ENCODE data around the gene C1QL1. TPM values are rescaled to one million over a fixed set of nuclear protein-coding genes. Genes with fewer than 3 reads are reported as not detected.
A peak's percentile ranks its signal among the peaks of the same experiment; 100 is the strongest.
"Not testable (repeated sequence)": the region's sequence is repeated elsewhere in the genome, so short reads cannot be mapped to it uniquely, and the experiment has no call there.

C1QL1 gene
- polyA plus RNA-seq, 1 donor from 2014 or later, result not detected

GRCh38 chr17:44959821-44960531 lies 8.1 kb downstream of the C1QL1 start:
- H3K36me3 Mint-ChIP-seq, result peaks cover 2% of the 10 kb centered on the region
- peaks cover 0 to 2% (median 0%) of the 10 kb centered on the region in 3 donors for H3K4me1 Mint-ChIP-seq
- no peak overlapping the region for H3K27ac Mint-ChIP-seq
- peaks cover 52% of the 10 kb centered on the region for H3K27me3 Mint-ChIP-seq
- H3K9me3 Mint-ChIP-seq, result no peaks in the 10 kb centered on the region
- peak overlapping the region in 1 of 4 donors; percentile 38 for H3K4me3 Mint-ChIP-seq

- Mint-ChIP-seq H3K27ac (no peak overlapping the region), H3K36me3 (no peaks in the 10 kb centered on the region), H3K4me1 (peaks cover 0 to 2% (median 0%) of the 10 kb centered on the region in 3 donors), H3K9me3 (no peaks in the 10 kb centered on the region), H3K4me3 (no peak overlapping the region), H3K27me3 (peaks cover 36% of the 10 kb centered on the region)
Measured at GRCh38 chr17:44956998-44957981, 10.8 kb downstream of the C1QL1 start.

DNA sequence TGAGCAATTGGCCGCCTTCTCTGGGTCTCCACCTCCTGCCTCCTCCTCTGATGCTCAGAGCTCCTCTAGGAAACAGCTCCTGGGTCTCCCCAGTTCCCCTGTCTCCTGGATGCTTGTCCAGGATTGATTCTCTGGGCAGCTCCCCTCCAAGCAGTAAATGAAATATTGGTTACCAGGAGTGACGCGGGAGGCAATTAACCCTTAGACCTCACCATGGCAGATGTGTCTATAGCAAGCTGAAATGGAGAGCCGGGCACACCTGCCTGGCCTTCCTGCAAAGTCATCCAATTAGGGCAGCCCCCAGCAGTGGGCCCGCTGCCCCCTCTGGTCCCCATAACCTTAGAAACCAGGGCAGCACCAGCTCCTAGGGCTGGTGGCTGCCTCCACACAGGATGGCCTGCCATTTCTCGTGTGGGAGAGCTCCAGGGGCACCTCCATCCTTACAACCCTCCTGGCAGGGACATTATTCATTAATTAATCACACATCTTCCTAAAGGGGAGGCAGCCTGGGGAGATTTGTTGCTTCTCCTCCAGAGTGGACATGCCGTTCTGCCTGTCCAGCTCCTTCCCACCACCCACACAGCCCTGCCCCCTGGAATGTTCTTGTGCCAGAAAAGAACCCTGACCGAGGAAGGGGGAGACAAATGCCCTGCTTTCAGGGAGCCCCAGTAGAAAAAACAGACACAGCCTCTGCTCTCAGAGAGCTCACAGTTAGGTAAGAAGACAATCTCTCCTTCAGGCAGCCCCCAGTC lies 12.3 kb downstream of the C1QL1 start:
- Mint-ChIP-seq H3K4me1 (peaks cover 0 to 2% (median 0%) of the 10 kb centered on the region in 3 donors), H3K9me3 (no peaks in the 10 kb centered on the region), H3K27me3 (peaks cover 29% of the 10 kb centered on the region)

DNA sequence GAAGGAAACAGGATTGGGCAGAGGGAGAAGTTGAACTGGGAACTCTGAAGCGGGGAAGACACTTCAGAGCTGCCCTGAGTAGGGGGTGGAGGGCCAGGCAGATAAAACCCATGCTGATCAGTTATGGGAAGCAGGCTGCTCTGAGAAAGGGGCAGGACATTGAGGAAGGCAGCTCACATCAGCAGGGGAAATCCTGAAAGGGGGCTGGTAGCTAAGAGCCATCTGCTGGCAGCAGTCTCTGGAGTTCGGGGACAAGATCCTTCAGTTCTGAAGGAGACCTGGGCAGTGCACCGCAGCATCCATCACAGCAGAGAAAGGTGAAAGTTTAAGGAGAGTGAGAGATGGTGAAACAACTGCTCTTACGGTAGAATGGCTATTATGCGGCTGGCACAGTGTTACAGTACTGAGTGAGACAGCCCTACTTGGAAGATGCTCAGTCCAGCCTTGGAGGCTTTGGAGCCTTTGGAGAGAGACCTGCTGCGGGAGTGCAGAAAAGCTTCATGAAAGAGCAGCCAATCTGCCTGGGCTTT lies 15.1 kb downstream of the C1QL1 start:
- Mint-ChIP-seq H3K4me3 (no peak overlapping the region), H3K4me1 (peaks cover 0 to 2% (median 0%) of the 10 kb centered on the region in 3 donors), H3K36me3 (no peaks in the 10 kb centered on the region), H3K27me3 (peaks cover 7% of the 10 kb centered on the region), H3K9me3 (no peaks in the 10 kb centered on the region), H3K27ac (no peak overlapping the region)

More for the DNA sequence above, 12.3 kb downstream of the C1QL1 start:
- no peaks in the 10 kb centered on the region for H3K36me3 Mint-ChIP-seq
- no peak overlapping the region for H3K27ac Mint-ChIP-seq
- no peak overlapping the region for H3K4me3 Mint-ChIP-seq

DNA sequence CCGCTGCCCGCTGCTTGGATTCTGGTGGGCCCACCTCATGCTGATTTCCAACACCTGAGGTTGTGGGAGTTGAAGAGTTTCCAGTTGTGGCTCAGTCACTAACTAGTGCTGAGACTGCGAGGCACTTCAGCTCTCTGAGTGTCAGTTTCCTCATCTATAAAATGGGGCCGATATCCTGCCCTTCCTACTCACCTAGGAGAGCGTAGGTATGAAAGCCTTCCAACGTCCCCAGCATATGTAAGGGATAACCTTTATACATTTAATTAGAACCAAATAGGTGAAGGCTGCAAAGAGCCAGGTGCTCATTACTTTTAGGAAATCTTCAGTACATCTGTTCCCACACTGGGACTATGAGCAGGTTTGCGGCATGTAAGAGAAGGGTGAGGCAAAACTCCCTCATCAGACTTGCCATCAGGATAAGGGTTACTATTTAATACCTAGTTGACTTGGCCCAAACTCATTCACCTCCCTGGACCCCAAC lies 19.7 kb downstream of the C1QL1 start:
- Mint-ChIP-seq H3K9me3 (no peaks in the 10 kb centered on the region), H3K4me3 (peak overlapping the region; percentile 78 to 100 (median 94)), H3K27ac (peak overlapping the region; percentile 8 to 95 (median 87)), H3K36me3 (no peaks in the 10 kb centered on the region), H3K4me1 (peaks cover 0 to 7% (median 4%) of the 10 kb centered on the region in 3 donors), H3K27me3 (peaks cover 4% of the 10 kb centered on the region)

DNA sequence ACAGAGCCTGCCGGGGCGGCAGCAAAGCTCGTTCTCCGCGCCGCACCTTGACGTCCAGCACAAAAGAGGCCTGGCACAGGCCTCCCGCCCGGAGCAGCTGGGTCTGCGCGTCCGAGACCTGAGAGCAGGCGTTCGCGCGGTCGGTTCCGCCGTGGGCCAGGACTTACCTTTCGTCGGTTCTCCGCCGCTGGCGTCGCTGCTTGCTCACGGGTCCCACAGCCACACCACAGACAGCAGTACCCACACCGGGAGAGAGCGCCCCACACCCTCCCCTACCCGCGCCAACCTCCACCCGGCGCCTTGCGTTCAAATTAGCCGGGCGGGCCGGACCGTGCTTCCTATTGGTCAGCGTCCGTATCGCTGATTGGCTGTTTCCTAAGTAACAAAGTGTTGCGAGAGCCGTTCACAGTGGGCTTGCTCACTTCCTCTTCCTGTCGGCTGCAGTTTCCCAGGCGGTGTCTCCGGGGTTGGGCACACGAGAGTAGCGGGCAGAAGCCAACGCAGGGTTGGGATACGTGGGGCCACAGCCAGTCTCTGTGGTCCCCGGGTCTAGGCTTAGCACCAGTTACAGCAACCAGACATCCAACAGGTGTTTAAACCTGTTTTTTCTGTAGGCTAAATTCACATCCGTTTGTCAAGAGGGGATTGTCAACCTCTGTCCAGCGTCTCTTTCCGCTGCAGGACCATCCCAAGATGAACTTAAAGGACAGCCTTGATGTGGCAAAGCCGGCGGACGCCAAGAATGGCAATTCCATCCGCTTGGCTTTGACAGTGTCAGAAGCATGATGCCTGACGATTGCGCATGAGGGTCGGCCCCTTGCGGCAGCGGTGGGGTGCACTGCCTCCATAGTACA lies 20.4 kb downstream of the C1QL1 start, which contains the start of gene KIF18B:
TSS of gene KIF18B (minus strand) at position 313 of the 854 bp plus-strand sequence. CDS start 11,429 bp downstream, outside the sequence.
- peaks cover 0 to 7% (median 4%) of the 10 kb centered on the region in 3 donors for H3K4me1 Mint-ChIP-seq
- no peaks in the 10 kb centered on the region for H3K9me3 Mint-ChIP-seq
- H3K36me3 Mint-ChIP-seq, result no peaks in the 10 kb centered on the region
- H3K4me3 Mint-ChIP-seq, result peak within 1 kb of the TSS; percentile 78 to 100 (median 94)
- H3K27ac Mint-ChIP-seq, result peak within 1 kb of the TSS; percentile 56 to 95 (median 87)
- H3K27me3 Mint-ChIP-seq, result peaks cover 4% of the 10 kb centered on the region

DNA sequence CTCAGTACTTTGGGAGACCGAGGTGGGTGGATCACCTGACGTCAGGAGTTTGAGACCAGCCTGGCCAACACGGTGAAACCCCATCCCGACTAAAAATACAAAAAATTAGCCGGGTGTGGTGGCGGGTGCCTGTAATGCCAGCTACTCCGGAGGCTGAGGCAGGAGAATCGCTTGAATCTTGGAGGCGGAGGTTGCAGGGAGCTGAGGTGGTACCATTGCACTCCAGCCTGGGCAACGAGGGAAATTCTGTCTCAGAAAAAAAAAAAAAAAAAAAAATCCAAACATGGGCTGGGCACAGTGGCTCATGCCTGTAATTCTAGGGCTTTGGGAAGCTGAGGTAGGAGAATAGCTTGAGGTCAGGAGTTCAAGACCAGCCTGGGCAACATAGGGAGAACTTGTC lies 22.5 kb downstream of the C1QL1 start:
- H3K36me3 Mint-ChIP-seq, H3K4me3 Mint-ChIP-seq, H3K27me3 Mint-ChIP-seq, H3K9me3 Mint-ChIP-seq, H3K27ac Mint-ChIP-seq, H3K4me1 Mint-ChIP-seq: not testable (repeated sequence)

DNA sequence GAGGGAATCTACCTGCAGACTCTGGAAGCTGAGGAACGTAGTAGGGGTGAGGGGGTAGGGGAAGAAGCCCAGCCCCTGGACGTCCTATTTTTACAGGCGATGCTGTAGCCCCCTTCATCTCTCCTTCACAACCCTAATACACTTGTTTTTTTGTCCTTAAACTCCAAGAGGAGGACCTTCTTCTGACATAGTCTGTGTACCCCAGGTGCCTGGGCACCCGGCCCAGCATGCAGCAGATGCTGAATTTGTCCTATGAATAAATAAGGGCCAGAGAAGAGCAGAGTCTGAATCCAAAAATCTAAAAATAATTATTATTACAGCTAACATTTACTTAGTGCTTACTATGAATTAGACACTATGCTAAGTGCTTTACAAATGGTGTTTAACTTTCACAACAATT lies 25.6 kb downstream of the C1QL1 start:
- no peak overlapping the region for H3K4me3 Mint-ChIP-seq
- no peak overlapping the region for H3K27ac Mint-ChIP-seq
- peaks cover 4% of the 10 kb centered on the region for H3K27me3 Mint-ChIP-seq
- peaks cover 1 to 4% (median 2%) of the 10 kb centered on the region in 3 donors for H3K9me3 Mint-ChIP-seq
- H3K36me3 Mint-ChIP-seq, result no peaks in the 10 kb centered on the region
- H3K4me1 Mint-ChIP-seq, result peaks cover 0 to 2% (median 0%) of the 10 kb centered on the region in 3 donors

- Mint-ChIP-seq H3K4me3 (no peak overlapping the region), H3K27ac (no peak overlapping the region)
Measured at GRCh38 chr17:44941712-44942331, 26.3 kb downstream of the C1QL1 start.

GRCh38 chr17:44940768-44941167 lies 27.3 kb downstream of the C1QL1 start:
- no peak overlapping the region for H3K27ac Mint-ChIP-seq
- H3K4me3 Mint-ChIP-seq, result no peak overlapping the region
- H3K4me1 Mint-ChIP-seq, result no peaks in the 10 kb centered on the region
- no peaks in the 10 kb centered on the region for H3K36me3 Mint-ChIP-seq
- no peaks in the 10 kb centered on the region for H3K27me3 Mint-ChIP-seq
- peaks cover 1 to 4% (median 2%) of the 10 kb centered on the region in 3 donors for H3K9me3 Mint-ChIP-seq

More at GRCh38 chr17:44941712-44942331, 26.3 kb downstream of the C1QL1 start:
- Mint-ChIP-seq H3K36me3 (no peaks in the 10 kb centered on the region), H3K27me3 (peaks cover 4% of the 10 kb centered on the region), H3K4me1 (peaks cover 0 to 2% (median 0%) of the 10 kb centered on the region in 3 donors), H3K9me3 (peaks cover 1 to 4% (median 2%) of the 10 kb centered on the region in 3 donors)

- Mint-ChIP-seq H3K4me1 (no peaks in the 10 kb centered on the region), H3K9me3 (peaks cover 1 to 4% (median 2%) of the 10 kb centered on the region in 3 donors), H3K4me3 (no peak overlapping the region), H3K36me3 (no peaks in the 10 kb centered on the region), H3K27me3 (no peaks in the 10 kb centered on the region), H3K27ac (no peak overlapping the region)
Measured at GRCh38 chr17:44940317-44940716, 27.8 kb downstream of the C1QL1 start.

DNA sequence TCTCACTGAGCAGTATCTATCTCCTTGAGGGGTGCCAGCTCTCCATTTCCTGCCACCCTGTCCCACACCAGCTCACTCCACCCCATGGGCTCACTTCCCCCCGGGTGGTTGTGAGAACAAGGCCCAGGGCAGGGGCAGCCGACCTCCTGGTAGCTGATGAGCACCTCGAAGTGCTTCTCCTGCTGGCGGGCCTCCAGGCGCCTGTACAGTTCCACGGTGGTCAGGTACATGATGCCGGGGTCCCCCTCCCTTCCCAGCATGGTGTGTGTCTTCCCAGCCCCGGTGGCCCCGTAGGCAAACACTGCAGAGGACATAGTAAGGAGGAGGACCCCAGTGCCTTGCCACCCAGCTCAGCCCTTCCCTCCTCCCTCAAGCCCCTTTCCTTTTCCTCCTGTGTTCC lies 33.0 kb downstream of the C1QL1 start:
- no peak overlapping the region for H3K27ac Mint-ChIP-seq
- H3K4me1 Mint-ChIP-seq, result no peaks in the 10 kb centered on the region
- H3K4me3 Mint-ChIP-seq, result no peak overlapping the region
- no peaks in the 10 kb centered on the region for H3K36me3 Mint-ChIP-seq
- peaks cover 1 to 4% (median 2%) of the 10 kb centered on the region in 3 donors for H3K9me3 Mint-ChIP-seq
- no peaks in the 10 kb centered on the region for H3K27me3 Mint-ChIP-seq

DNA sequence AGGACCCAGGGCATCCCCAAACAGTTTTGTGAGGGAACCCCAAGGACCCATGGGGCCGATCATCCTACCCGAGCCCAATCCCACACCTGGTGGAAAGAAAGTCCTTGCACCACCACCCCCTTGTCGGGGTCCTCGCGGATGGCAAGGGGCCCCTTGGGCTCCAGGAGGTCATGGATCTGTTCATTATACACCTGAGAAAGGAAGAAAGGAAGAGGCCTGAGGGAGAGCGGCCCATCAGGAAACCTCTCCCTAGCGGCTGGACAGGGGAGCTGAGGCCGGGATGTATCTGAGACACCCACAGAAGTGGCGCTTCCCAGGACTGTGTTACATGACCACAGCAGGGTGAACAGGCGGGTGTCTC lies 33.4 kb downstream of the C1QL1 start:
- Mint-ChIP-seq H3K9me3 (peaks cover 1 to 4% (median 2%) of the 10 kb centered on the region in 3 donors), H3K4me3 (no peak overlapping the region), H3K4me1 (no peaks in the 10 kb centered on the region), H3K36me3 (no peaks in the 10 kb centered on the region), H3K27me3 (no peaks in the 10 kb centered on the region), H3K27ac (no peak overlapping the region)

Measured in IgD-negative memory B cell (primary cell).